ENCODE measurements around the gene BEX3.

BEX3 gene

GRCh38 chrX:103361798-103362197 lies 14.5 kb upstream of the BEX3 start:
- TF ChIP-seq CTCF (IDR thresholded peaks at IDR 0.05; ENCODE audit: low read depth, low read length, missing control alignments), result no peak
- no peak for DNase-seq (ENCODE audit: extremely low read depth, low read depth)
- no peak overlapping the region for H3K4me3 ChIP-seq (replicated peaks; ENCODE audit: low read depth, low read length)

GRCh38 chrX:103362474-103362873 lies 13.9 kb upstream of the BEX3 start:
- H3K4me3 ChIP-seq (replicated peaks; ENCODE audit: low read depth, low read length), result no peak overlapping the region
- DNase-seq (ENCODE audit: extremely low read depth, low read depth), result no peak
- no peak for TF ChIP-seq CTCF (IDR thresholded peaks at IDR 0.05; ENCODE audit: low read depth, low read length, missing control alignments)

- no peak for TF ChIP-seq CTCF (IDR thresholded peaks at IDR 0.05; ENCODE audit: low read depth, low read length, missing control alignments)
- no peak for DNase-seq (ENCODE audit: extremely low read depth, low read depth)
- no peak overlapping the region for H3K4me3 ChIP-seq (replicated peaks; ENCODE audit: low read depth, low read length)
These were observed 13.3 kb upstream of the BEX3 start for GRCh38 chrX:103363046-103363445.

- TF ChIP-seq CTCF (IDR thresholded peaks at IDR 0.05; ENCODE audit: low read depth, low read length, missing control alignments), result no peak
- no peak overlapping the region for H3K4me3 ChIP-seq (replicated peaks; ENCODE audit: low read depth, low read length)
- no peak for DNase-seq (ENCODE audit: extremely low read depth, low read depth)
These were observed 8.8 kb upstream of the BEX3 start for GRCh38 chrX:103367502-103367901.

GRCh38 chrX:103369479-103369878 lies 6.9 kb upstream of the BEX3 start:
- no peak for DNase-seq (ENCODE audit: extremely low read depth, low read depth)
- H3K4me3 ChIP-seq (replicated peaks; ENCODE audit: low read depth, low read length), result no peak overlapping the region
- no peak for TF ChIP-seq CTCF (IDR thresholded peaks at IDR 0.05; ENCODE audit: low read depth, low read length, missing control alignments)

- TF ChIP-seq CTCF (IDR thresholded peaks at IDR 0.05; ENCODE audit: low read depth, low read length, missing control alignments), result no peak
- H3K4me3 ChIP-seq (replicated peaks; ENCODE audit: low read depth, low read length), result no peak overlapping the region
- no peak for DNase-seq (ENCODE audit: extremely low read depth, low read depth)
These were observed 3.5 kb upstream of the BEX3 start for GRCh38 chrX:103372886-103373285.

GRCh38 chrX:103373581-103373980 lies 2.8 kb upstream of the BEX3 start:
- DNase-seq (ENCODE audit: extremely low read depth, low read depth), result no peak
- no peak overlapping the region for H3K4me3 ChIP-seq (replicated peaks; ENCODE audit: low read depth, low read length)
- TF ChIP-seq CTCF (IDR thresholded peaks at IDR 0.05; ENCODE audit: low read depth, low read length, missing control alignments), result no peak

Data from HFF-Myc (cell line).